Peyer's patch (tissue), 4 donors: ENCODE results near the gene NLK.
"Not testable (repeated sequence)": the region's sequence is repeated elsewhere in the genome, so short reads cannot be mapped to it uniquely, and the experiment has no call there.

Experiments used
- CTCF ChIP-seq, 6 experiments: fragments of 450-650 bp in 4 of 6; fragments of 200-600 bp in 2 of 6; sonication (generic) in 1 of 6; IDR thresholded peaks; one replicate each; pipeline ENCODE4 v1.5.1; 2017 to 2019; ENCODE audit warnings: antibody characterized with exemption in 6 of 6, mild to moderate bottlenecking in 3 of 6, moderate library complexity in 1 of 6
- POLR2A ChIP-seq, 2 donors: fragments of 450-650 bp; IDR thresholded peaks; one replicate each; pipeline ENCODE4 v1.5.1; 2017; ENCODE audit warnings: antibody characterized with exemption in 2 of 2, mild to moderate bottlenecking in 2 of 2, moderate library complexity in 2 of 2

GRCh38 chr17:28035452-28035851 lies 7.0 kb upstream of the NLK start:
- not testable (repeated sequence) for TF ChIP-seq CTCF, POLR2A (IDR thresholded peaks at IDR 0.05)
